Measurements from ENCODE around the gene THAP9.
"Not testable (repeated sequence)": the region's sequence is repeated elsewhere in the genome, so short reads cannot be mapped to it uniquely, and the experiment has no call there.

THAP9 gene, protein sequence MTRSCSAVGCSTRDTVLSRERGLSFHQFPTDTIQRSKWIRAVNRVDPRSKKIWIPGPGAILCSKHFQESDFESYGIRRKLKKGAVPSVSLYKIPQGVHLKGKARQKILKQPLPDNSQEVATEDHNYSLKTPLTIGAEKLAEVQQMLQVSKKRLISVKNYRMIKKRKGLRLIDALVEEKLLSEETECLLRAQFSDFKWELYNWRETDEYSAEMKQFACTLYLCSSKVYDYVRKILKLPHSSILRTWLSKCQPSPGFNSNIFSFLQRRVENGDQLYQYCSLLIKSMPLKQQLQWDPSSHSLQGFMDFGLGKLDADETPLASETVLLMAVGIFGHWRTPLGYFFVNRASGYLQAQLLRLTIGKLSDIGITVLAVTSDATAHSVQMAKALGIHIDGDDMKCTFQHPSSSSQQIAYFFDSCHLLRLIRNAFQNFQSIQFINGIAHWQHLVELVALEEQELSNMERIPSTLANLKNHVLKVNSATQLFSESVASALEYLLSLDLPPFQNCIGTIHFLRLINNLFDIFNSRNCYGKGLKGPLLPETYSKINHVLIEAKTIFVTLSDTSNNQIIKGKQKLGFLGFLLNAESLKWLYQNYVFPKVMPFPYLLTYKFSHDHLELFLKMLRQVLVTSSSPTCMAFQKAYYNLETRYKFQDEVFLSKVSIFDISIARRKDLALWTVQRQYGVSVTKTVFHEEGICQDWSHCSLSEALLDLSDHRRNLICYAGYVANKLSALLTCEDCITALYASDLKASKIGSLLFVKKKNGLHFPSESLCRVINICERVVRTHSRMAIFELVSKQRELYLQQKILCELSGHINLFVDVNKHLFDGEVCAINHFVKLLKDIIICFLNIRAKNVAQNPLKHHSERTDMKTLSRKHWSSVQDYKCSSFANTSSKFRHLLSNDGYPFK

DNA sequence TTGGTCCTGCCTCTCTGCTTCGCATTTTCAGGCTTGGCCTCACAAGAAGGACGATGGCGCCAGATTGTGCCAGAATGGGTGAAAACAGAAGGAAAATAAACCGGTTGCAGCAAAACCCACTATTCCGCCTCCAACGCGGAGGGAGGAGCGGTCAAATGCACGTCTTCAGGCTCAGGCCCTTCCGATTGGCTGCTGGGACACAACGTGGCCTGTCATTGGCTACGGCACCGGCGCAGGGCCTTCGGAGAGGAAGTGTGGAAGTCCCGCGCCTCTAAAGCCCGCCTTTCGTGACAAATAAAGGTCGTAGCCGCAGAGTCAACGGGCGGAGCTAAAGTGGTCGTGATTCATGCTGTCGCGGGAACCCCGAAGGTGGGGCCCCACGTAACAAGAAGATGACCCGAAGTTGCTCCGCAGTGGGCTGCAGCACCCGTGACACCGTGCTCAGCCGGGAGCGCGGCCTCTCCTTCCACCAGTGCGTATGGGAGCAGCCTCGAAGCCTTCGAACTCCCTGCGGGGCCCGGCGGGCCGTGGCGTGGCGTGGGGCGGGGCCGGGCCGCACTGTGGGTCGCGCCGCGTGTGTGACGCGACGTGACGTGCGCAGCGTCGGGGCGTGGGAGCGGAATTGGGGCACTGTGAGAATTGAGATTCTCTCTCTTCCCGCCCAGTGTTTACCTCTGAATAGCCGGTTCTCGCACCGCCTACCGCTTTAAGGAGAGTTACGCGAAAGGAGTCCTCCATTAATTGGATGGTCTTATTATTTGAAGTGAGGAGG is at the start of gene THAP9:
Gene THAP9, plus strand, starts transcription at position 325 of the 772 bp plus-strand sequence. Its CDS starts 68 bp downstream, at position 393.
- peak; percentile 96 for DNase-seq

DNA sequence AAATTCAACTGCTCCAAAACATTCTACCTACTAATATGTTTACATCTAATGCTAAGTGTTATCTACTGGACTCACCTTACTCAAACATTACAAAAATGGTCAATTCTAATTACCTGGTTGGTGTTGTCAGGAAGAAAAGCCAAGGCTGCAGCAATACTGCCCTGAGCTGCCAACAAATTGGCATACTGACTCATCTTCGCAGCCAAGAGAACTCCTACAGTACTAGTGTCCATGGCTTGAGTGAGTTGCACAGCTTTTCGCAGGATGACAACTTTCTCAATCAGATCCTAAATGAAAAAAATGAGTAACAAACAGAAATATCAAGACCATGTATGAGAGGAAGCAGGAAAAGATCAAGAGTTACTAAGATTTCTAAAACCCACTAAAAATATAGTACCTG is 49.2 kb upstream of the THAP9 start:
- no peak for DNase-seq

DNA sequence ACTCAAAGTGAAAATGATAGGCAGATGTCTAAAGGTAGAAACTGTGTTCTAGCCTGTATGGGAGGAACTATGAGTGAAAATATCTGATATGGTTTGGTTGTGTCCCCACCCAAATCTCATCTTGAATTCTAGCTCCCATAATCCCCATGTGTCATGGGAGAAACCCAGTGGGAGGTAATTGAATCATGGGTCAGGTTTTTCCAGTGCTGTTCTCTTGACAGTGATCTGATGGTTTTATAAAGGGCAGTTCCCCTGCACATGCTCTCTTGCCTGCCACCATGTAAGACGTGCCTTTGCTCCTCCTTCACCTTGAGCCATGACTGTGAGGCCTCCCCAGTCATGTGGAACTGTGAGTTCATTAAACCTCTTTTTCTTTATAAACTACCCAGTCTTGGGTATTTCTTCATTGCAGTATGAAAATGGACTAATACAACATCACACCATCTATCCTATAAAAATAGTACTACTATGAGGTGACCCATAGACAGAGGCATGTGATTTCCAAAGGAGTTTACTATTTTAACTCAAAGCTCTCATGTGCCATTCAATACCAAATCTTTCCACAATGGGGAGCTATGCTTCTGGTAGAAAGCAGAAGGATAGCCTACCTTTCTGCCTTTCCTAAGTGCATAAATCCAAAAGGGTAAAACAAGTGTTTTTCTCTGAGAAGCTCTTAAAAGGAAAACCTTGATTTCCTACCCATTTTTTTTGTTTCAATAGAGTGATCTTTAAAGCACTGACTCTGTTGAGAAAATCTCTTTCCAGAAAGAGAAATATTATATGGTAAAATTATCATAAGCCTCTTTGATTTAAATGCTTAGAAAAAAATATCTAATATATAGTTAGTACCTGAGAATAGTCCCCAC is 48.4 kb upstream of the THAP9 start:
- no peak for DNase-seq

DNA sequence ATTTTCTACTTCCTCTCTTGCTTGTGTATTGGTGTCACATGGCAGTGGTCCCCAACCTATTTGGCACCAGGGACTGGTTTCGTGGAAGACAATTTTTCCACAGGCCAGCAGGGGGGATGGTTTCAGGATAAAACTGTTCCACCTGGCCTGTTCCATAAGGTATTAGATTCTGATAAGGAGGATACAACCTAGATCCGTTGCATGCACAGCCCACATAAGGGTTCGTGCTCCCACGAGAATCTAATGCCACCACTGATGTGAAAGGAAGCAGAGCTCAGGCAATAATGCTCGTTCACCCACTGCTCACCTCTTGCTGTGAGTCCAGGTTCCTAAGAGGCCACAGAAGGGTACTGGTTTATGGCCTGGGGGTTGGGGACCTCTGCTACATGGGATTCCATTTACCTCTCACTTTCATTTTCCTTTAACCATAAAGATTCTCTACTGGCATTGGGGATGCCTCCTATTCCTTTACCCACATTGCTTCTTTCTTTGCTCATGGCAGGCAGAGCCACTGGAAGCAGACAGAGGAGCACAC is 47.7 kb upstream of the THAP9 start:
- DNase-seq = no peak

DNA sequence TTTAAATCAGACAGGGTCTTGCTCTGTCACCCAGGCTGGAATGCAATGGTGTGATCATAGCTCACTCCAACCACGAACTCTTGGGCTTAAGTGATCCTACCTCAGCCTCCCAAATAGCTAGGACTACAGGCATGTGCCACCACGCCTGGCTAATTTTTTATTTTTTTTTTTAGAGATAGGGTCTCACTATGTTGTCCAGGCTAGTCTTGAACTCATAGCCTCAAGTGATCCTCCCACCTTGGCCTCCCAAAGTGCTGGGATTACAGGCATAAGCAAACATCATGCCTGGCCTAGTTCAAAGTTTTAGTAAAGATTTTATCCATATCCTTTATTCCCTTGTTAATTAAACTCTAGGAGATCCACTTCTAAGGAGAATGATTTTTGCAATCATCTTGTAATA is 40.0 kb upstream of the THAP9 start:
- DNase-seq = not testable (repeated sequence)

DNA sequence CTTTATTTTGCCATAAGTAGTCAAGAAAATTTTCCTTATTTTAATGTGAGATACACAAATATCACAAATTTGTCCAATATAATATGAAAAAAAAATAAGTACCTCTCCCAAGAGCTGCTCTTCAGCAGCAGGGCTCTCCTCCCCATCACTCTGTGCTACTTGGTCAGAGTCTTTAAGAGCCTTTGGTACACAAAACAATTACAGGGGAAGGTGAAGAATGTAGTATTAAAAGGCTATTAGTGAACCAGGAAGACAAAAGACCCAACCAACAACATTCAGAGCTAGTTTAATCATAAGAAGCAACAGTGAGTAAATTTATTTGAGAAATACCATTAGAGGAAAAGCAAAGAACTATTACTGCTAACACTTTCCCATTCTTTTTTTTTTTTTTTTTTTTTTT is 39.0 kb upstream of the THAP9 start:
- no peak for DNase-seq

DNA sequence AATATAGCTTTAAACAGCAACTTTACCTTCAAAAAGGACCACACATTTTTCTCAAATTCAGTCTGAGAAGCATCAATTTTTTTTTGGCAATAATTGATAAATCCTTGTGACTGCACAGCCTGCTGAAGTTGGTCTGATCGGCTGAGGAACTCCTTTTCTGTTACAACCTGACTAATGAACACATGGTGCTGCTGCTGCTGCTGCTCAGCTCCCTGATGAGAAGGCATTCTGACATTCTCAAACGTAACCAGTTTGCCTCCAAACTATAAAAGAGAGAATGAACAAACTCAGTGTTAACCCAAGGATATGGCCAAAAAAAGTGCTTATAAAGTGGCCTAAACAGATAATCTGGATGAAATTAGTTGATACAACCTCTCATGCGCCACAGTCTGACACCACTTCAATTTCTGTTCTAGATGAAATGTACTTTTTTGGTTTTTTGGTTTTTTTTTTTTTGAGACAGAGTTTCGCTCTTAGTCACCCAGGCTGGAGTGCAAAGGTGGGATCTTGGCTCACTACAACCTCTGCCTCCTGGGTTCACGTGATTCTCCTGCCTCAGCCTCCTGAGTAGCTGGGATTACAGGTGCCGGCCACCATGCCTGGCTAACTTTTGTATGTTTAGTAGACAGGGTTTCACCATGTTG is 36.1 kb upstream of the THAP9 start:
- no peak for DNase-seq

DNA sequence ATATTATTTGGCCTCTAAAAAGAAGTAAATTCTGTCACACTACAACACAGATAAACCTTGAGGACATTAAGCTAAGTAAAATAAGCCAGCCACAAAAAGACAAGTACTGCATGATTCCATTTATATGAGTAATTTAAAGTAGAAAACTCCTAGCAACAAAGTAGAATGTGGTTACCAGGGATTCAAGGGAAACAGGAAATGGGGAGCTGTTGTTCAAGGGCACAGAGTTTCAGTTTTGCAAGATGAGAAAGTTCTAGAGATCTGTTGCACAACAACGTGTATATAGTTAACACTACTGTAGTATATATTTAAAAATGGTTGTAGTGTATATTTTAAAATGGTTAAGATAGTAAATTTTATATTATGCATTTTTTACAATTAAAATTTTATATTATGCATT is 34.9 kb upstream of the THAP9 start:
- no peak for DNase-seq

DNA sequence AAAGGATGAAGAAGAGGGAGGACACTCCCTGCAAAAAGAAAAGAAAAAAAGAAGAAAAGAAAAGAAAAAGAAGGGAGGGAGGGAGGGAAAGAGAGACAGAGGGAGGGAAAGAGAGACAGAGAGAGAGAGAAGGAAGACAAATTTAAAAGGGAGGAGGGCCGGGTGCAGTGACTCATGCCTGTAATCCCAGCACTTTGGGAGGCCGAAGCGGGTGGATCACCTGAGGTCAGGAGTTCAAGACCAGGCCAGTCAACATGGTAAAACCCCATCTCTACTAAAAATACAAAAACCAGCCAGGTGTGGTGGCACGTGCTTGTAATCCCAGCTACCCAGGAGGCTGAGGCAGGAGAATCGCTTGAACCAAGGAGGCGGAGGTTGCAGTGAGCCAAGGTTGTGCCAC is 34.5 kb upstream of the THAP9 start:
- not testable (repeated sequence) for DNase-seq

DNA sequence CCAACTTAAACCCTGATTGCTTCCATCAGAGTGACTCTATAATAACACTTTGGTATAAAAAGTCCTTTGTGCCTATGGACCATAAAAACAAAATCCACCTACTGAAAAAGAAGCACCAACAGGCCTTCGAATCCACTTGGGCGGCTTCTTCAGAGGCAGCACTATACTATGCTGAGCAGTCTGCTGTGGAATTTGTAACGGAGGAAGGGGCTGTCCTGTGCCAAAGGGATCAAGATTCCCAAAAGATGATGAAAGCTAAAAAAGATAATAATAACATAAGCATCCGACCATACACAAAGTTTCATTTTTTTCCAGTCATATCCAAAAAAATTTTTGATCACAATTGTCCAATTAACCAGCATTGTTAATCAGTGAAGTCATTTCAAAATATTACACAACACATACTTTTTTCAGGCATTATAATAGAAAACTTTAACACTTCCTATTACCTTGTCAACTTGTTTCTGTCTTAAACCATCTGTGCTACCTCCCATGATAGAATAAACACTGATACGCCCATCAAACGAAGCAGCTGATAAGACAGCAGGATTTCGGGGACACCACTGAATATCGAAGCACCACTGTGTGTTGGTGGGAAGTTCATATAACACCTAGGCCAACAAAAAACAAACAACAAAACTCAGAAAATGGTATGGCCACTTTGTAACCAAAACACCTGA is 33.7 kb upstream of the THAP9 start:
- DNase-seq = no peak

DNA sequence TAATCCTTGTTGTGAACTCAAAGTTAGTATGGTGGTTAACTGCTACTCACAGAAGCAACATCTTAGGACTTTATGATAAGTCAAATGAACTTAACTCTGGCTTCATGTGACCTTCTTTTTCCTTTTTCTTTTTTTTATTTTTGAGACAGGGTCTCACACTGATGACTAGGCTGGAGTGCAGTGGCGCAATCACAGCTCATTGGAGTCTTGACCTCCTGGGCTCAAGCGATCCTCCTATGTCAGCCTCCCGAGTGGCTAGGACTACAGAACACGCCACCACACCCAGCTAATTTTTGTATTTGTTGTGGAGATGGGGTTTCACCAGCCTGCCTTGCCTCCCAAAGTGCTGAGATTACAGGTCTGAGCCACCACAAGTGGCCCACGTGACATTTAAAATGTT is 32.0 kb upstream of the THAP9 start:
- DNase-seq = no peak

DNA sequence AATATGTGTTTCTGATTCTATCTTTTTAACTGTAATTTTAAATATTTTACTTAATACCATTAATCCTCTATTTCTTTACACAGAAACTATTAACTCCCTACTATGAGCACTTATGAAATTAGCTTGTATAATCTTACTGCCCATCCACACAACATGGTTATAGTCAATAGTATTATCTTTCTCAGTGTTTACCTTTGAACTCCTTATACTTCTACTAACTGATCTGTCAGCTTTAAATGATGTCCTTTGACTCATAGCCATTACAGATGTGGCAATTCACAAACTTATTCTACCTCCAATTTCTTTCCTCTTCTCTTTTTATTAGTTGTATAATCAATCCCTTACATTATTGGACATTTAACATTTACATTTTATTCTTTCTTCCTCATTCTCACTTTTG is 15.1 kb upstream of the THAP9 start:
- DNase-seq = no peak

DNA sequence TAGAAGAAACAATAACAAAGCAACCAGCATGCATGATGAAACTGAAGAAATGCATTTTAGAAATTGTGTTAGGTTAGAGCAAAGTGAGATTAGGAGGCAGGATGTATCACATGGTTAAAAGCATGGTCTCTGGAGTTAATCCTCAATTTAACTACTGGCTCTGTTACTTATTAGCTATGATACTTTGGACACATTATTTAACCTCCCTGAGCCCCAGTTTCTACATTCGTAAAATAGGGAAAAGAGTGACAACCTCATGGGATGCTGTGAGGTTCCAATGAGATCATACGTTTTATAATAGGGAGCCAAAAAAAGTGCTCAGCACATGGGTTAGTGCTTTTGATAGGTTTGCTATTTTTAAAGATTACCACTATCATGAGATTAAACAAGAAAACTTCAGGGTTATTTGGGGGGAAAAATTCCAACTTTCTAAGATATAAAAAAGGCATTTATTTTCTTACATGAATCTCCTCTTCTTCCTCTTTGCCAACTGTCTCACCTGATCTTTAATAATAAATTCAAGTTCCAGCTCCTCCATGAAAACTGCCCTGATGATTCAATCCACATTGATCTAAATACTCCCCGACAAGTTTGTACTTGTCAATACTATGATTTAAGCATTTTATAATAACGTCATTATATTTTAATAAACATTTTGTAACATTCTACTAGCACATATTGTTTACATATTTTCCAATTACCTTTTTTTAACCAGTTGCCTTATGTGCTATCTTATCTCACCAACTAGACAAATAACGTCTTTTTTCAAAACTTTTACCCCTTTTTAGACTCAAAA is 14.2 kb upstream of the THAP9 start:
- no peak for DNase-seq

DNA sequence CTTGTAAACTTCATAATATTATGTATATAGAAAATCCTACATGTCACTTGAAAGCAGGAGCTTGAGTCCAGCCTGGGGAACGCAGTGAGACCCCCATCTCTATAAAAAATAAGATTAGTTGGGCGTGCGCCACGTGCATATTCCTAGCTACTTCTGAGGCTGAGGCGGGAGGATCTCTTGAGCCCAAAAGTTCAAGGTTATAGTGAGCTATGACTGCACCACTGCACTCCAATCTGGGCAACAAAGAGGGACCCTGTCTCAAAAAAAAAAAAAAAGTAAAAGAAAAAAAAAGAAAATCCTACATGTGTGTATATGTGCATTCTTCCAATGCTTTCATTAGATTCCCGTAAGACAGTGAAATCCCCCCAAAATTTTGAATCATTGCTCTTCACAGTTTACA is 11.2 kb upstream of the THAP9 start:
- DNase-seq = no peak

DNA sequence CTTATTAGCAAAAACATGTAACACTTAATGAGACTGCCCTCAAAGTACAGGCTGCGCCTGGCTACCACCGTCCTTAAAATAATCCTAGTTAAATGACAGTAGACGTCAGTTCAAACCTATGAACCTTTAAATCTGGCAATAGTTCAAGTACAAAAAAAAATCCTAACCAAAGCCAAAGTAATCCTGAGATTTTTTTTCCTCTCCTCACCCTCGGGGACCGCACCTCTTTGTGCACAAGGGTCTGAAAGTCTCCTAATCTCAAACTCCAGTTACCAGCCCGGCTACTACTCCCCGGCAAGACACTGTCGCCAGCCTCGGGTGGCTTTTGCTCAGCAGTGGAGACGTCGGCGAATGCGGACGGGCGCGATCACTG is 10.0 kb upstream of the THAP9 start:
- DNase-seq = no peak

DNA sequence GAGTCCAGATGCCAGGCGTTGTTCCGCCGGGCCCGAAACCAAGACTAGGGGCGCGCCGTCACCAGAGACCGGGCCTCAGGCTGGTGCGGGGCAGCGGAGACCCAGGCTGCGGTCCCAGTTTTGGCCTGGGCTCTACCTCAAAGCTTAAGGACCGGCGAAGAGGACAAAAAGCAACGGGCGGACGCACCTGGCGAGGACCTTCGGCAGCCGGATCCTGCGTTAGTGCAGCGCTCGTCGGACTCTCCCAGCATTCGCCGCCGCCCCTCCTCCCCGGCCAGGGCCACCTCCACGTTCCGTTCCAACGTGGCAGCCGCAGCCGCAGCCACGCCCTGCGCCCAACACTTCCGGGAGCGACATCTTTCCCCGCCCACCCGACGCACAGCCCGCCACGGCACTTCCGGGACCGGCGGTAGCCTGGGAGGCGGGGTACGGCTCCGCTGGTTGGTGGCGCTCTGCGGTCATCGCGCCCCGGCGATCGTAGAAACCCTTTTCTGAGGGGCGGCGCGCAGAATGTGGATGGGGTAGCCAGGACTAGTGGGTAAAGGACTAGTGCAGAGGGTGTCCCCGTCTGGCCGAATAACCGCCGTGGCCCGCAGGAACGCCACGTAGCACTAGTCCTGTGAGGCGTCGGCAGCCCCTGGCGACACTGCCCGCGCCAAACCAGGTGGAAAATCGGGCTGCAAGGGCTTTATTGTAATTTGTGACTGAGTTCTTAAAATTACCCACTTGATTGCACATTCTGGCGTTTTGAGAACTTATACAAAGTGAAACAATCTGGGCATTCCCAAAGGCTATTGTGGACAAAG is 9.4 kb upstream of the THAP9 start, which contains the start of gene SEC31A:
Gene SEC31A, minus strand, starts transcription at position 253 of the 806 bp plus-strand sequence. CDS start 9,217 bp downstream, outside the sequence.
- DNase-seq = peak; percentile 97

DNA sequence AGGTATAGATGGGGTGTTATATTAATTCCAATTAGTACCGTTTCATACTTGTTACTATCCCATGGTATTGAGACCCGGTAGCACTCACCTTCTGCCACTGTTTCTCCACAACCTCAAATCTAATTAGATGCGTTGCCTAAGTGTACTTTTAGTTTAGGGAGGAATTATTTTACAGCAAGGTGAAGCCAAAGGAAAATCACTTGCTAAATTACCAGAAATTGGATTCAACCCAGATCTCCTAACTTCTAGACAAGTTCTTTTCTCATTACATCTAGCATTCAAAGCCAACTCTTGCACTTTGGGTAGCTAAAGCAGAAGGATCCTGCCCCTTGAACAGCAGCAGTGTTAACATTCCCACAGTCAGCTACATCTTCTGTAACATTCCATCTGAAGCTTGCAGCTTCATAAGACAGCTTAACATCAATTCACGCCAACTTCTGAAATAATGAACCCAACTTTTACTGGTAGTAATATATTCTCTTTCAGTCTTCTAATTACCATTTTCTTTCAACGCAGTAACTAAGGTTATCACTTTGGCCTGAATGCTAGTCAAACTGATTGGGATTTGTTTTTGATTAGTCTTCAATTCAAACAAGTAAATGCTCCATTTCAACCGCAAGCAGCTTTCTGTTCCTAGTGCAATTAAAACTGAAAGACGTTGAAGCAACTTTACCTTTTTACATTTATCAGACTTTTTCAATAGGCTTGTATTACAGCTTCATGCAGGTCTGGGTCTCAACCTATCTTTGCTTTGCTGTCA is 8.6 kb upstream of the THAP9 start:
- DNase-seq = no peak

DNA sequence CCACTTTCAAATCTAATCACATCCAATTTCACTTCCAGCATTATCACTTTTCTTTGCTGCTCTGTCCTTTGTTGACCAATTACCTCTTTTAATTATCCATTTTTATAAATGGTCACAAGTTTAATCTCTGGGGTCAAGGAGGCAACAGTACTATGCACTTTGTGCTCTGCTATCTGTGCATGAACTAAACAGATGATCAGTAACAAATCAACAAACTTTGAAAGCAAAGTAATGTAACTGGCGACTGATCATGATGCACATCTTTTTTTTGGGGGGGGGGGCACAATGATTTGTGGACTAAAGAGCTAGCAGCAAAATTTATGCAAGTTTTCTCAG is 8.1 kb upstream of the THAP9 start:
- no peak for DNase-seq

Data from activated gamma-delta T cell treated with Interleukin-2 at 50 U/mL for 16 hours (primary cell).